NCI-H774 (cell line): ENCODE measurements around the gene UTP3.
"Not testable (repeated sequence)": the region's sequence is repeated elsewhere in the genome, so short reads cannot be mapped to it uniquely, and the experiment has no call there.

Experiments
- DNase-seq: peaks from one replicate; lab custom pipeline; 2025; lab: John Stamatoyannopoulos, UW

The UTP3 gene, protein sequence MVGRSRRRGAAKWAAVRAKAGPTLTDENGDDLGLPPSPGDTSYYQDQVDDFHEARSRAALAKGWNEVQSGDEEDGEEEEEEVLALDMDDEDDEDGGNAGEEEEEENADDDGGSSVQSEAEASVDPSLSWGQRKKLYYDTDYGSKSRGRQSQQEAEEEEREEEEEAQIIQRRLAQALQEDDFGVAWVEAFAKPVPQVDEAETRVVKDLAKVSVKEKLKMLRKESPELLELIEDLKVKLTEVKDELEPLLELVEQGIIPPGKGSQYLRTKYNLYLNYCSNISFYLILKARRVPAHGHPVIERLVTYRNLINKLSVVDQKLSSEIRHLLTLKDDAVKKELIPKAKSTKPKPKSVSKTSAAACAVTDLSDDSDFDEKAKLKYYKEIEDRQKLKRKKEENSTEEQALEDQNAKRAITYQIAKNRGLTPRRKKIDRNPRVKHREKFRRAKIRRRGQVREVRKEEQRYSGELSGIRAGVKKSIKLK

DNA sequence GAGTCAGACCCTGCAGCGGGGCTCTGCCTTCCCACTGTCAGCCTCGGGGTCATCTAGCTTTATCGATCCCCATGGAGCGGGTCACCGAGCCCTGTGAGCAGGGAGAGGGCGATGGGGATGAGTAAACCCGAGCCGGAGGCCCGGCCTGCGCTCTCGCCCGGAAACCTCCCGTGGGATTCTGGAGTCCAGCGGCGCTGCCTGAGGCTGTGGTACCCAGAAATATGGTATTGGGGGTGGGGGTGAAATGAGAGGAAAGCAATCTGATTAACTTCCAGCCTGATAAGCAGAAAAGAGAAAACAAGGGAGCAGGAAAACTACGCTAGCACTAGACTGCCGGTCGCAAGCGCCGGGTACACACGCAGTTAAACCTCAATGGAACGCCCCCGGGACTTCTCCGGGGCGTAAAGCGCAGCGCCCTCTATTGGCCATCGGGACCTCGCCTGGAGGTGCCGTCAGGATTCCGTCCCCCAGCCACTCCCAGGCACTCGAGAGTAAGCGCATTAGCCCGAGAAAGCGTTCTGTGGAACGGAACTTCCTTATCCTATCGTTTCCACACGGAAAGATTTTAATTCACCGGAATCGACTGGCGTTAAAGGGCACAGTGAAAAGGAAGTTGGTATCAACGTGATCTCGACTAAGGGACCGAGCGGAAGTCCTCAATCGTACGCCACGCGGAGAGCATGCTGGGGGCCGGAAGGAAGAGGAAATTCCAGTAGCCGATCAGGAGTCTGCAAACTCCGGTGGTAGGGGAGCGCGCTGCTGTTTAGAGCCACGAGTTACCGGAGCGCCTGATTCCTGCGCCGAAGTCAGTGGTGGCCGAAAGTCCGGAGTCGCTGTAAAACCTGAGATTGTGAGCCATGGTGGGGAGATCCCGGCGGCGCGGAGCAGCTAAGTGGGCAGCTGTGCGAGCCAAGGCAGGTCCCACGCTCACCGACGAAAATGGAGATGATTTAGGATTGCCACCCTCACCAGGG is at the start of gene UTP3:
Gene UTP3 (plus strand): TSS at position 712 of the 974 bp plus-strand sequence. CDS start 146 bp downstream, at position 858.
- DNase-seq: peak; percentile 96

DNA sequence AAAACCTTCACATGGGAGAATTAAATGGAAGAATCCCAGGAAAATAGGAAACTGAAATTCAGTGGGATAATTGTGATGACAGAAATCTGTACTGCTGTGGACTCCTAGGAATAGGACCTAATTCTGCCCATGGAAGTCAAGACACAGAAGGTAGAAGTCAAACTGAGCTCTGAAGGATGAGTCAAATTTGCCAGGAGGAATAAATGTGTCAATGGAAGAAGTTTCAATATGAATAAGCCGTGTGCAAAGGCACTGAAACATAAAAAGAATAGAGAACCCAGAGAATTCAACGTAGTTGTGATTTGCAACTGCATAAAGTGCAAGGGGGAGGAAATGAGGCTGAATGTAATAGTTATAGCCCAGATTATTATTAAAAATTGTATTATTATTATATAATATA is 48.1 kb upstream of the UTP3 start:
- no peak for DNase-seq

DNA sequence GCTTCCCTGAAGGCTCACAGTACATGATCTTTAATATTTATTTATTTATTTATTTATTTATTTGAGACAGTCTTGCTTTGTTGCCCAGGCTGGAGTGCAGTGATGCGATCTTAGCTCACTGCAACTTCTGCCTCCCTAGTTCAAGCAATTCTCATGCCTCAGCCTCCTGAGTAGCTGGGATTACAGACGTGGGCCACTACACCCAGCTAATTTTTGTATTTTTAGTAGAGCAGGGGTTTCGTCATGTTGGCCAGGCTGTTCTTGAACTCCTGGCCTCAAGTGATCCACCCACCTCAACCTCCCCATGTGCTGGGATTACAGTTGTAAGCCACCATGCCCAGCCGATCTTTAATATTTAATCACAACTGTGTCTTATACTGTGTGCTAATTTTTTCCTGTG is 37.6 kb upstream of the UTP3 start:
- DNase-seq: not testable (repeated sequence)

DNA sequence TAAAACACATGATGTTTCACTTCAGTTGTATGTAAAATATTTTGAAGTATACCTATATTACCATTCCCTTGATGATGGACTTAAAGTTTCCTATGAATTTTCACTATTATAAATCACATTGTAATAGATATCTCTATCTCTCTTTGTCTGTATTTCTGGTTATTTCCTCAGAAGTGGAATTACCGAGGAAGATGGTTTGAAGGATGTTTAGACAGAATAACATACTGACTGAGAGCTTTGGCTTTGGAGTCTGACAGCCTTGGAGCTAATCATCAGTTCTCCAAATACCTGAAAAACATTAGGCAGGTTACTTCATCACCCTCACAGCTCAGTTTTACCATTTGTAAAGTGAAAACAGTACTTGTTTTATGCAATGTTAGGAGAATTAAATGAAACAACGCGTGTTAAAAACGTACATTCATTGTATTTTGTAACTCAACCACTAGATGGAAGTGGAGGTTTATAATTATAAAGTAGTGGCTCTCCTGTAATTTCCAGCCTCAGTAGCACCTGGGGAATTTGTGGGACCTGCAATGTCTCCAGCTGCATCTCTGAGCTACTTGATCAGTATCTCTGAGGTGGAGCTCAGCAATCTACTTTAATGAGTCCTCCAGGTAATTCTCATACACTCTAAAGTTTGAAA is 36.3 kb upstream of the UTP3 start:
- peak; percentile 1 for DNase-seq

DNA sequence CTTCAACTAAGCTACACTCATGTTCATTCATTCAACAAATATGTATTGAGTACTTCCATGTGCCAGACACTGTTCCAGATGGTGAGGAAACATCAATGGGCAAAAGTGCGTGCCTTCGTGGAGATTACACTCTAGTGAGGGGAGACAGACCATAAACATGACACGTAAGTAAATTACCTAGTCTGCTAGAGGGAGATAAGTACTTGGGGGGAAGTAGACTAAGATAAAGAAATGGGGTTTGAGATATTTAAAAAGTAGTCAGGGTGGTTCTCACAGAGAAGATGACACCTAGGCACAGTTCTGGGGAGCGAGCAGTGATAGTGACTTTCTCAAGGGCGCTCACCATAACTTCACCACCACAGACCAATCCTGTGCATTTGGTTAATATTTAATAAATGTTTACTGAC is 33.7 kb upstream of the UTP3 start:
- no peak for DNase-seq

DNA sequence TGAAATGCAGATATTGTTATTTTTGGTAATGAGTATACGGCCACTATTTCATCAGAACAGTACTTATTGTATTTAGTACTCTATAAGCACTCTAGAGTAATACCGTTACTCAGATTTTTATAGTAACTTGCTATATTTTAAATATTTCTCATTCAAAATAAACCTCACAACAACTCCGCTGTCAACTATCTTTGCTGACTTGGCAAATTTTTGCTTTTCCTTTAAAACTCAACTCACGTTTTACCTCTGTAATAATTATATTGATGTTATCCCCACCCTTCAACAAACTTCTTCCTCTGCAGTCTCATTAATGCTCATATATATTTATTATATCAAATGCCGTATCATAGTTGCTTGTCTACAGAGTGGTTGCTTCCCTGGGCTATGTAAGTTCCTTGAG is 31.0 kb upstream of the UTP3 start:
- no peak for DNase-seq

DNA sequence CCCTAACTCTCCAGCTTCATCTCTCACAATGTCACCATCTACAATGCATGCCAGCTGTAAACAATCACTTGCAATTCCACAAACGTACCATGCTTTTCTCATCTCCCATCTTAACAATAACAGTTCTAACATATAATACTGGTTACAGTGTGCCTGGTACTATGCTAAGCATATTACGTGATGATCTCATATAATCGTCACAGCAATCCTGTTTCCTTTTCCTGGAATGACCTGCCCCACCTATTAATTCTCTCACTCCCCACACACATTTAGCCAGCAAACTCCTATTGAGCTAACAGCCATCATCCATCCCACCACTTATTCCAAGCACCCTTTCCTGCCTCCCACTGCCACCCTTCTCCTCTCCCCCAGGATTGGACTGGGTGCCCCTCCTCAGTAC is 29.9 kb upstream of the UTP3 start:
- DNase-seq: no peak

DNA sequence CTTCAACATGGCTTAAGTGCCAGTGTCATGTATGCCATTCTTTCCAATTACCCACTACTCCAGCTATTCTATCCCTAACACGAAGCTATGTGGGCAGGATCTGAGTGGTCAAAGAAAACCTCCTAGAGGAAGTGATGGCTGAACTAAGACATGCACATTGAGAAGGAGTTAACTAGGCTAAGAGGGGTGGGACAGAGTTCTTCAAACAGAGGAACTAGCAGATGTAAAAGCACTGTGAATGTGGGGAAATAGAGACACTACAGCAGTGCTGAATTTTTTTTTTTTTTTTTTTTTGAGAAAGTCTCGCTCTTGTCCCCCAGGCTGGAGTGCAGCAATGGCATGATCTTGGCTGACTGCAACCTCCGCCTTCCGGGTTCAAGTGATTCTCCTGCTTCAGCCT is 28.2 kb upstream of the UTP3 start:
- DNase-seq: no peak

DNA sequence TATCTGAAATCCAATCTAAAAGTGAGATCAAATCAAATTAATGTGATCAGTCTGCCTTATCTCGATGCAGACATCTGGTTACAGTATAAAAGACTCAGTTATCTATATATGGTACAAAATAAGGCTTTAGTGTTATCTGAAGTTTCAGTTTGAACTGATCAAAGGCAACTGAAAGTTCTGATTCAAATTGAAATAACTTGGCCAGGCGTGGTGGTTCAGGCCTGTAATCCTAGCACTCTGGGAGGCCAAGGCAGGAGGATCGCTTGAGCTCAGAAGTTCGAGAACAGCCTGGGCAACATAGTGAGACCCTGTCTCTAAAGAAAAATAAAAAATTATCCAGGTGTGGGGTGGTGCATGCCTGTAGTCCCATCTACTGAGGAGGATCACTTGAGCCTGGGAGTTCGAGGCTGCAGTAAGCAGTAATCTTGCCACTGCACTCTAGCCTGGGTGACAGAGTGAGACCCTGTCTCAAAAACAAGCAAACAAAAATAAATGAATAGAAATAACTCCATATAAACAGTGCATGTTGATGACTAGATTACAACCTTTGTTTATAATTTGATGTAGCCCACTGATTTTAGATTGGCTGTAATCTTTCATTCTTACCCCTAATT is 26.9 kb upstream of the UTP3 start:
- not testable (repeated sequence) for DNase-seq

DNA sequence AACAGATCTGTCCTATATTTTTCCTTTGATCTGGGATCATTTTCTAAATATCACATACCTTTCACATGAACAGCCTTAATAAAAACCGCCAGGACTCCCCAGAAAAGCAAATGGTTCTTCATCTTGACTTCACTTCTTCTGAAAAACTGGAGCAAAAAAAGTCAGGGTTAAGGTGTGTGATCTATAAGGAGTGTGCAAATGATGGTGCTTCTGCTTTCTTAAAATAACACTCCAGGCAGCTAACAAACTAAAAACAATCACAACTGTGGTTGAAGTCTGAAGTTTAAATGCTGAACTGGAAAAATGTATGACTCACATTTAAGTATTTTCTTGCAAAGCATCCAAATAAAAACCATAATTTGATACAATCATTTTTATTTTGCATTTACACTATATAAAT is 22.0 kb upstream of the UTP3 start, which contains the start of gene JCHAIN:
Gene JCHAIN (minus strand): TSS at position 140 of the 400 bp plus-strand sequence. CDS start 18 bp downstream, at position 122.
- no peak for DNase-seq

DNA sequence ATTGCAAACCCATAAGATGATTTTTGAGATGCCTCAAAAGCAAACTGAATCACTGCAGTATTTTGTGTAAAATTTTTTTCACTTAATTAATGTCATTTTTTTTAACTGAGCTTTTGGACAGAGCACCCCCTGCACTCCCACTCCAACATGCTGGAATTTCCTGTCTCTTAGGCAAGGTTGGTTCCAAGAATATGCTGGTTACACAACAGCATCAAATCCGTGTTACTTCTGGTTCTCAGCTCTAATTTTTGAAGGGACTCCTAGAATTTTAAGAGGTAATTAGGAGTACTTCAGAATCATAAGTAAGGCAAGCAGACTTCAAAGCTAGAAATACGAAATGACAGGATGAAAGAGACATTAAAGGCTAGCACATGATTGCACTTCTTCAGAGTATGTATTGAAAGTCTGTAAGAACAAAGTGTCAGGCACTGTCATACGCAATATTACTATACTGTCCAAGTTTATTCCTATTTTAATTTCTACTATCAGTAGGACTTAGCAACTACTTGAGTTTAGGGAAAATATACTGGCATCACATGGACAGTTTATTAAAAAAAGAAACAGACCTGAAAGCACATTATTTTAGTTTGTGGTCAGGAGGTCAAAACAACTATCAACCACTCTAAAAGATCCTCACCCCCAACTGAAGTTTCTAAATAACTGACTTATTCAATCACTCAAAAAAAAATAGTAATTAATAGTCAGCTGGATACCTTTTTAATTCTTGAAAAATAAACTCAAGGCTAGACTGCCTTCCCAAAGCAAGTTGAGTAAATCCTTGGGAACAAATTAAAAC is 20.4 kb upstream of the UTP3 start:
- no peak for DNase-seq

DNA sequence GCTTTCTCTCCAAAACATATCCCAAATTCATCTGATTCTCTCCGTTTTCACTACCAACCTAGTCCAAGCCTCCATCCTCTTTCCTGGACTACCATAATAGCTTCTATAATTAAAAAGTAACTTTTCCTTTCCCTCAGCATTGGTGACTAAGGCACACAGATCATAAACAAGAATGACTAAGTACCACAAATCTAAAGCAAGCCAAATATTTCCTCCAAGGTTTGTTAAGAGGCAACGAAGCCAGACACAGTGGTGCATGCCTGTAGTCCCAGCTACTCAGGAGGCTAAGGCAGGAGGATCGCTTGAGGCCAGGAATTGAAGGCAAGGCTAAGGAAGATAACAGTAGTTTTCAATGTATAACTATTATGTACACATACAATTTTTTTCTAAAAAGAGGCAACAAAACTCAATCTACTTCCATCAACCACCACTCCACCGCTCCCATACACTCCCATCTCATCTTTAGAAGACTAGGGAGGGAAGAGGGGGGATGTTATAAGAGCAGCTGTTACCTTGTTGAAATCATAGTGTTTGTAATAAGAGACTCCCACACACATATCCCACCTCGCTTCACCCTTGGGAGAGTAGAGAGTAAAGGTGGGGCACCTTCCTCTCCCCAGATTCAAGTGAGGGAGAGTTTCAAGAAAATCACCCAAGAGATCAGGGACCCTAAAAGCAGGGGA is 17.9 kb upstream of the UTP3 start:
- DNase-seq: no peak

DNA sequence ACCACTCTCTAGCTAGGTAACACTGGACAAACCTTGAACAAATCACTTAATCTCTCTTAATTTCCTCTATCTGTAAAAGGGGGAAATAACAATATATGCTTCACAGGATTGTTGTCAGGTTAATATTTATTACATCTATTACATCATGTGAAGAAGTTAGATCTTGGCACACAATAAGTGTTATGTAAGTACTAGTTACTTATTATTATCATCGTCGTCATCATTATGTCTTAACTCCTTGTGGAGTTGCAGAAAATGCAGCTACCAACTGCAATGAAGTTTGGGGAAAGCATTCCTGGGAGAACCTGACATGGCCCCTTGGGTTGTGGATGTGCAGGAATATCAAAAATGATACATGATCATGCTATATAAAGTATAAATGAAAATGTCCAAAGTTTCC is 17.2 kb upstream of the UTP3 start:
- DNase-seq: no peak

DNA sequence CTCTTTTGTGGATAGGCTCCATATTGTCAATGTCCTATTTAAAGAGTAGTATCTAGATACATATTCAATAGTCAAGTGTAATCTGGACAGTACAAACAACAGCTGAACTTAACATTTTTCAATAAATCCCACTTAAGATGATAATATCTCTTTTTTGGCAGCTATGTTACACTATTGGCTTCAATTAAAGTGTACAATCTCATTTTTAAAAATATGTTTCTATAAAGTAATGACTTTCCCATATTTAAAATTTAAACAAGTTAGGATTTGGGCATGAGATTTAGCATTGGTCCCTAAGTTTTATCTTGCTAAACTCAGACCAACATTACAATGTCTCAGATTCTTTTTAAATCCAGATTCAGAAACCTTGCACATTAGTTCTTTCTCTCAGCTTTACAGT is 14.1 kb upstream of the UTP3 start:
- no peak for DNase-seq

DNA sequence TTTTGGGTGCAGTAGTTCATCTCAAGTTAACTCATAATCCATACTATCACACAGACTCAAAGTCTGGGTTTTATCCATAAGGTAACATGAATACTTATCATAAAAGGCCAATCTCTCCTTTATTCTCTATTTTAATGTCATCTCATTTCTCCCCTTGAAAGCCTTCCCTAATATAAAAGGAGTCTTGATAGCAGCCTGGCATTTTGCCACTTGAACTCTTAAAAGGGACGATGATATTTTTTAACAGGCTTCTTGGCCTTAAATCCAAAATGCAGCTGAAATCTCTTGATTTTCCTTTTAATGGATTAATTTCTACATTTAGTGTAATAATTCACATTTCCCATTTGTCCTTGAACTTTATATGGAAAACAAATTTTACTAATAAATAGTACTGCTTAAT is 13.6 kb upstream of the UTP3 start:
- DNase-seq: no peak

DNA sequence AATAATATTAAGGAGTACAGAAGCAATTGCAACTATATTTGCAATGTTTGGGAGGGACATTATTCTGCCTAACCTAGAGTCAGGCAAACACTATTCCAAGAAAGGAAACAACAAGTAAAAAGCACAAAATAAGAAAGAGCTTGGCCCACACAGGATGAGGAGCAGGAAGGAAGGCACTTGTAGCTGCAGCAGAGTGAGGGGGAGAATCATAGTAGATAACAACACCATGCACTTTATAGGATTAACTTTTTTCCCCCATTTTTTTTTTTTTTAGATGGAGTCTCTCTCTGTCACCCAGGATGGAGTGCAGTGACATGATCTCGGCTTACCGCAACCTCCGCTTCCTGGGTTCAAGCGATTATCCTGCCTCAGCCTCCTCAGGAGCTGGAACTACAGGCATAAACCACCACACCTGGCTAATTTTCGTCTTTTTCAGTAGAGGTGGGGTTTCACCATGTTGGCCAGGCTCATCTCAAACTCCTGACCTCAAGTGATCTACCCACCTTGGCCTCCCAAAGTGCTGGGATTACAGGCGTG is 11.7 kb upstream of the UTP3 start:
- DNase-seq: no peak

DNA sequence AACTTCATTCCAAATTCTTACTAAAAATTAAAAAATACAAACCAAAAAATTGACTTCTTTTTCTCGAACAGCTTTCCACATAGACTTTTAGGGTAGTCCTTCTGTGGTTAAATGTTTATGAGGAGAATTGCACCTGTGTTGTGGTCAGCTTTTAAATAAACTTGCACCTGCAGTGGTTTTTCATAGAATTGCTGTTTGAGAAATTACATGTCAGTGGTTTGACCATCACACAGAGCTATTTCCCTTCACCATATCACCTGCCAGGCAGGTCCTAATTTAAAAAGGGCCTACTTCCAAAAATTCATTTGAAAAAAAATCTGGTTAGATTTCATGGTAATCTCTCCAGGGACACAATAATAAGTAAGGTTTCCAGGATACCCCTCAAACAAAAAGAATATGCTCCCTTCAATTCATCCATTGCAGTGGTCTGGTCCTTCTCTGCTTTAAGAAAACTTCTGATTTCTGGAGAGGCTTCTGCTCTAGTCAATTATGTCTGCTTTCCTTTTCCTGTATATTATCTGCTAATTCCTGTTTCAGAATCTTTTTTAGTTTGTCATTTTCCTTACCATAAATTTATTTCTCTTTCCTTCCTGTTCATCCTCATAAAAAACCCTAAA is 9.8 kb upstream of the UTP3 start:
- no peak for DNase-seq

DNA sequence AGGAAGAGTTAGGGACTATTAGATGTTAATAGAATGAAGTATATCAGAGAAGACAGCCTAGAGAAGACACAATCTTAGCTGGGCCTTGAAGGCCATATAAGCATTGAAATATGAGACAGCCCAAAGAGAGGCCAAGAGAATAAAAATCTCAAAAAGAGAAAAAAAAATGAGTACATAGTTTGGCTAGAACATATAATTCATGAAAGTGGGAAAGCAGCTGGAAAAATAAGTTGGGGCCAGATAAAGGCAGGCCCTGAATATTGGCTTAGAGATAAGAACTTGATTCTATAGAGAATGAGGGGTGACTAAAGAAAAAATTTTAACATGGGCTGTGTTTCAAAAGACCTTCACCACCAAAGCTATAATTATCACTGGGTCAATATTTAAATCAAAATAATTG is 7.4 kb upstream of the UTP3 start:
- no peak for DNase-seq

DNA sequence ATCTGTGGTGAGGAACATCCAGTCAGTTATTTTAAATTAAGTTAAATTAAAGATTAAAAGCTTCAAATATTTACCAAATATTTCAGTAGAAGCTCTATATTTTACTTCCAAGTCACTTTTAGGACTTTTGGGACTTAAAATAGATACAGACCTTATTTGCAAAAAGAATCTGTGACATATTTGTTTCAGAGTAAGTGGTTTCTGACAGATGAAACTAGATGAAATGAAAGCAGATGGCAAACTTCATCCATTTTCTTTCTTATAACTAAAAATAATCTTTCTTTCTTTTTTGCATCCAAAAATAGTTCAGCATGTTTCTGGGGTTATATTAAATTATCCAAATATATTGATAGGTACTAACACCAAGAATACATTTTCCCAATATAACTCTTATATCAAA is 6.6 kb upstream of the UTP3 start:
- DNase-seq: no peak

DNA sequence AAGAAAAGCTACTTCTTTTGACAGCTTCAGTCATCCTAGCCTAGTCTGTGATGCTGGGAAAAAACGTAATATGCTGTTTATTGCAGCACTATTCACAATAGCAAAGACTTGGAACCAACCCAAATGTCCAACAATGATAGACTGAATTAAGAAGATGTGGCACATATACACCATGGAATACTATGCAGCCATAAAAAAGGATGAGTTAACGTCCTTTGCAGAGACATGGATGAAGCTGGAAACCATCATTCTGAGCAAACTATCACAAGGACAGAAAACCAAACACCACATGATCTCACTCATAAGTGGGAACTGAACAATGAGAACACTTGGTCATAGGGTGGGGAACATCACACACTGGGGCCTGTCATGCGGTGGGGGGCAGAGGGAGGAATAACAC is 6.2 kb upstream of the UTP3 start:
- not testable (repeated sequence) for DNase-seq
